KMS-11 (cell line): ENCODE results near the gene BEST1.

Experiments
- H2AFZ ChIP-seq: fragments of 200-600 bp; sonication (generic); 2 replicates; pipeline ENCODE4 v1.6.1; 2016; ENCODE audit warnings: antibody characterized with exemption, mixed run types, low read depth
- H3K27ac ChIP-seq: fragments of 200-600 bp; sonication (generic); 2 replicates; pipeline ENCODE4 v1.6.1; 2016; ENCODE audit warnings: mild to moderate bottlenecking, mixed run types
- H3K27me3 ChIP-seq: fragments of 200-600 bp; sonication (generic); 2 replicates; pipeline ENCODE4 v1.6.1; 2017; ENCODE audit warnings: mild to moderate bottlenecking, low read depth, mixed run types, moderate library complexity; ENCODE audit not compliant: insufficient read depth
- H3K36me3 ChIP-seq: fragments of 200-600 bp; sonication (generic); 2 replicates; pipeline ENCODE4 v1.6.1; 2017; ENCODE audit warnings: mild to moderate bottlenecking, mixed run types; ENCODE audit not compliant: insufficient read depth
- H3K4me1 ChIP-seq: fragments of 200-600 bp; sonication (generic); 2 replicates; pipeline ENCODE4 v1.6.1; 2016; ENCODE audit warnings: mild to moderate bottlenecking, low read depth, mixed run types; ENCODE audit not compliant: poor library complexity, severe bottlenecking
- H3K4me2 ChIP-seq: fragments of 200-600 bp; sonication (generic); 2 replicates; pipeline ENCODE4 v1.7.0; 2016; ENCODE audit warnings: mild to moderate bottlenecking, mixed run types
- H3K4me3 ChIP-seq: fragments of 200-600 bp; sonication (generic); IDR thresholded peaks from 2 replicates; pipeline ENCODE4 v1.6.1; 2017; ENCODE audit warnings: low read depth, low read length, mixed read lengths; ENCODE audit not compliant: insufficient read depth
- H3K79me2 ChIP-seq: fragments of 200-600 bp; sonication (generic); 2 replicates; pipeline ENCODE4 v1.6.1; 2016; ENCODE audit warnings: low read depth, mixed run types; ENCODE audit not compliant: insufficient read depth
- H3K9ac ChIP-seq: fragments of 200-600 bp; sonication (generic); 2 replicates; pipeline ENCODE4 v1.6.1; 2016; ENCODE audit warnings: mild to moderate bottlenecking, mixed run types
- H4K20me1 ChIP-seq: fragments of 200-600 bp; sonication (generic); 2 replicates; pipeline ENCODE4 v1.6.1; 2016; ENCODE audit warnings: mild to moderate bottlenecking, mixed run types; ENCODE audit not compliant: insufficient read depth
- CTCF ChIP-seq: fragments of 200-600 bp; sonication (generic); conservative IDR thresholded peaks from 2 replicates; pipeline ENCODE4 v1.6.1; 2017; ENCODE audit warnings: low read depth, mild to moderate bottlenecking, antibody characterized with exemption, low read length, moderate library complexity, mixed read lengths

BEST1 gene

GRCh38 chr11:61911128-61911700 is 38.9 kb upstream of the BEST1 start:
- no peak overlapping the region for H2AFZ ChIP-seq
- H3K79me2 ChIP-seq, result no peaks in the 10 kb centered on the region
- H3K9ac ChIP-seq, result no peak overlapping the region
- H3K4me1 ChIP-seq, result peaks cover 28% of the 10 kb centered on the region
- H3K4me2 ChIP-seq, result no peak overlapping the region
- no peaks in the 10 kb centered on the region for H3K27me3 ChIP-seq
- no peak overlapping the region for H3K4me3 ChIP-seq
- H4K20me1 ChIP-seq, result no peaks in the 10 kb centered on the region
- no peak overlapping the region for H3K27ac ChIP-seq
- H3K36me3 ChIP-seq, result no peaks in the 10 kb centered on the region
- TF ChIP-seq CTCF, result no peak

DNA sequence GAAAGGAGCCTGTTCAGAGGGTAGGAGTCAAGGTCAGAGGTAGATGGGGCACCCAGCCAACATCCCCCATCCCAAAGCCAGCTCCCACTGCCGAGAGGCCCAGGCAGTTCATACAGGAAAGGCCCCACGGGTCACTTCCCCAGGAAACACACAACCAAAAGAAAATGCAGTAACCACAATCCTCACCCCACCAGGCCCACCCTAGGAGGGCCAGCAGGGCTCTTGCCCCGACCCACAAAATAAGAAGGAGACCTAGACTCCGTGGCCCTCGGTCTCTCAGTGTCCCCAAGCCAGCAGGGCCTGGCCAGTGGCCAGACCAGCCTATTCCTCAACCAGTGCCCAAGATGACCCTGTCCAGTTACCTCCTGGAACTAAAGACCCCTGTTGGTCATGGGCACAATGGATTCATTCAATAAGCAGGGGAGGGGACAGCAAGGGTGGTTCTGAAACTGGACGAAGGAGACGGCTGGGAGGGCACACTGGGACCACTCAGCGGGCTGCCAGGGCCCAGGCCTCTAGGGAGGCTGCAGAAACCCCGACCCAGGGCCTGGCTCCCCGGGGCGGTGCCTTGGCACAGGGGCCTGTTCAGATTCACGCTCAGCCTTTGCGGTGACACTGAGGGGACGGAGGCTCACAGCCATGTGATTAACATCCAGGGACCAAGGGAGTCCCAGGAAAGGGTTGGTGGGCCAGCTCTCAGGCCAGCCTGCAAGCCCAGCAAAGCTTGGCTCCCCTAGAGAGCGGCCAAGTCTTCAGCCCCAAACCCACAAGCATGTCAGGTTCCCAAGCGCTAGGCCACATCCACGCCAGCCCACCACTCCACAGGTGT is 38.2 kb upstream of the BEST1 start:
- no peaks in the 10 kb centered on the region for H3K36me3 ChIP-seq
- H2AFZ ChIP-seq, result no peak overlapping the region
- no peaks in the 10 kb centered on the region for H4K20me1 ChIP-seq
- H3K4me2 ChIP-seq, result no peak overlapping the region
- H3K9ac ChIP-seq, result no peak overlapping the region
- H3K27me3 ChIP-seq, result no peaks in the 10 kb centered on the region
- no peak for TF ChIP-seq CTCF
- H3K4me1 ChIP-seq, result peaks cover 31% of the 10 kb centered on the region
- no peak overlapping the region for H3K27ac ChIP-seq
- H3K4me3 ChIP-seq, result no peak overlapping the region
- H3K79me2 ChIP-seq, result no peaks in the 10 kb centered on the region

GRCh38 chr11:61912530-61912898 is 37.6 kb upstream of the BEST1 start:
- H3K27me3 ChIP-seq, result no peaks in the 10 kb centered on the region
- no peak for TF ChIP-seq CTCF
- H3K4me3 ChIP-seq, result no peak overlapping the region
- H4K20me1 ChIP-seq, result no peaks in the 10 kb centered on the region
- H2AFZ ChIP-seq, result no peak overlapping the region
- no peak overlapping the region for H3K4me2 ChIP-seq
- no peaks in the 10 kb centered on the region for H3K79me2 ChIP-seq
- H3K27ac ChIP-seq, result no peak overlapping the region
- H3K9ac ChIP-seq, result no peak overlapping the region
- H3K36me3 ChIP-seq, result no peaks in the 10 kb centered on the region
- H3K4me1 ChIP-seq, result peaks cover 31% of the 10 kb centered on the region

GRCh38 chr11:61912991-61913698 is 37.0 kb upstream of the BEST1 start:
- H4K20me1 ChIP-seq, result no peaks in the 10 kb centered on the region
- no peak overlapping the region for H3K4me3 ChIP-seq
- TF ChIP-seq CTCF, result no peak
- no peak overlapping the region for H3K27ac ChIP-seq
- H3K79me2 ChIP-seq, result no peaks in the 10 kb centered on the region
- no peak overlapping the region for H2AFZ ChIP-seq
- peaks cover 36% of the 10 kb centered on the region for H3K4me1 ChIP-seq
- no peak overlapping the region for H3K4me2 ChIP-seq
- H3K27me3 ChIP-seq, result no peaks in the 10 kb centered on the region
- no peak overlapping the region for H3K9ac ChIP-seq
- H3K36me3 ChIP-seq, result no peaks in the 10 kb centered on the region
